ENCODE data around the gene DEPDC1. TPM values are rescaled to one million over a fixed set of nuclear protein-coding genes. Genes with fewer than 3 reads are reported as not detected.

DEPDC1 gene
- total RNA-seq, 1 experiment from 2014 or later = 75.1 TPM

GRCh38 chr1:68459091-68459490, 37.8 kb downstream of the DEPDC1 start:
- Histone ChIP-seq H3K4me3 (no peak overlapping the region), H3K27ac (no peak overlapping the region), H3K4me1 (replicated peaks) (no peaks in the 10 kb centered on the region), H3K27me3 (replicated peaks) (no peaks in the 10 kb centered on the region), H3K36me3 (no peaks in the 10 kb centered on the region), H3K9me3 (replicated peaks) (no peaks in the 10 kb centered on the region)
- DNase-seq (ENCODE audit: low read depth in 1 of 2, low spot score in 2 of 2) = no peak

- Histone ChIP-seq H3K4me1 (replicated peaks) (no peaks in the 10 kb centered on the region), H3K27me3 (replicated peaks) (no peaks in the 10 kb centered on the region), H3K36me3 (no peaks in the 10 kb centered on the region), H3K4me3 (no peak overlapping the region), H3K27ac (no peak overlapping the region), H3K9me3 (replicated peaks) (no peaks in the 10 kb centered on the region)
- no peak for DNase-seq (ENCODE audit: low read depth in 1 of 2, low spot score in 2 of 2)
Observed at GRCh38 chr1:68456202-68456601, 40.7 kb downstream of the DEPDC1 start.

GRCh38 chr1:68454534-68454933, 42.3 kb downstream of the DEPDC1 start:
- Histone ChIP-seq H3K4me3 (no peak overlapping the region), H3K36me3 (no peaks in the 10 kb centered on the region), H3K9me3 (replicated peaks) (no peaks in the 10 kb centered on the region), H3K27ac (no peak overlapping the region), H3K4me1 (replicated peaks) (no peaks in the 10 kb centered on the region), H3K27me3 (replicated peaks) (no peaks in the 10 kb centered on the region)
- DNase-seq (ENCODE audit: low read depth in 1 of 2, low spot score in 2 of 2) = no peak

GRCh38 chr1:68453060-68453670, 43.7 kb downstream of the DEPDC1 start:
- Histone ChIP-seq H3K4me1 (replicated peaks) (no peaks in the 10 kb centered on the region), H3K9me3 (replicated peaks) (no peaks in the 10 kb centered on the region), H3K4me3 (no peak overlapping the region), H3K36me3 (no peaks in the 10 kb centered on the region), H3K27me3 (replicated peaks) (no peaks in the 10 kb centered on the region), H3K27ac (no peak overlapping the region)
- no peak for DNase-seq (ENCODE audit: low read depth in 1 of 2, low spot score in 2 of 2)

- H3K4me1 ChIP-seq (replicated peaks) = no peaks in the 10 kb centered on the region
- no peaks in the 10 kb centered on the region for H3K27me3 ChIP-seq (replicated peaks)
- no peak within 1 kb of the TSS for H3K4me3 ChIP-seq
- no peaks in the 10 kb centered on the region for H3K9me3 ChIP-seq (replicated peaks)
- DNase-seq (ENCODE audit: low read depth in 1 of 2, low spot score in 2 of 2) = no peak
- no peaks in the 10 kb centered on the region for H3K36me3 ChIP-seq
- no peak within 1 kb of the TSS for H3K27ac ChIP-seq
Observed at GRCh38 chr1:68449901-68450300, 47.0 kb downstream of the DEPDC1 start, which contains the start of gene RPE65. Gene RPE65 (minus strand): TSS chr1:68449954. CDS start chr1:68449905, 49 bp downstream.

- no peaks in the 10 kb centered on the region for H3K4me1 ChIP-seq (replicated peaks)
Observed at GRCh38 chr1:68448365-68448764, 48.5 kb downstream of the DEPDC1 start.

GRCh38 chr1:68445709-68446108, 51.2 kb downstream of the DEPDC1 start:
- no peak overlapping the region for H3K27ac ChIP-seq
- no peak overlapping the region for H3K4me3 ChIP-seq
- no peak for DNase-seq (ENCODE audit: low read depth in 1 of 2, low spot score in 2 of 2)
- H3K4me1 ChIP-seq (replicated peaks) = no peaks in the 10 kb centered on the region
- H3K27me3 ChIP-seq (replicated peaks) = no peaks in the 10 kb centered on the region
- H3K36me3 ChIP-seq = no peaks in the 10 kb centered on the region
- no peaks in the 10 kb centered on the region for H3K9me3 ChIP-seq (replicated peaks)

More at GRCh38 chr1:68448365-68448764, 48.5 kb downstream of the DEPDC1 start:
- Histone ChIP-seq H3K9me3 (replicated peaks) (no peaks in the 10 kb centered on the region), H3K4me3 (no peak overlapping the region), H3K36me3 (no peaks in the 10 kb centered on the region), H3K27me3 (replicated peaks) (no peaks in the 10 kb centered on the region), H3K27ac (no peak overlapping the region)
- no peak for DNase-seq (ENCODE audit: low read depth in 1 of 2, low spot score in 2 of 2)

GRCh38 chr1:68442822-68443556, 53.9 kb downstream of the DEPDC1 start:
- H3K4me3 ChIP-seq = no peak overlapping the region
- peak; percentile 33 to 52 for DNase-seq (ENCODE audit: low read depth in 1 of 2, low spot score in 2 of 2)

GRCh38 chr1:68442006-68442405, 54.9 kb downstream of the DEPDC1 start:
- no peak for DNase-seq (ENCODE audit: low read depth in 1 of 2, low spot score in 2 of 2)
- no peak overlapping the region for H3K27ac ChIP-seq
- no peaks in the 10 kb centered on the region for H3K4me1 ChIP-seq (replicated peaks)
- no peaks in the 10 kb centered on the region for H3K36me3 ChIP-seq
- H3K9me3 ChIP-seq (replicated peaks) = no peaks in the 10 kb centered on the region
- no peaks in the 10 kb centered on the region for H3K27me3 ChIP-seq (replicated peaks)
- no peak overlapping the region for H3K4me3 ChIP-seq

More at GRCh38 chr1:68442822-68443556, 53.9 kb downstream of the DEPDC1 start:
- no peaks in the 10 kb centered on the region for H3K9me3 ChIP-seq (replicated peaks)
- no peak overlapping the region for H3K27ac ChIP-seq
- H3K36me3 ChIP-seq = no peaks in the 10 kb centered on the region
- H3K4me1 ChIP-seq (replicated peaks) = no peaks in the 10 kb centered on the region
- no peaks in the 10 kb centered on the region for H3K27me3 ChIP-seq (replicated peaks)

- H3K4me3 ChIP-seq = no peak overlapping the region
- no peaks in the 10 kb centered on the region for H3K36me3 ChIP-seq
- H3K27me3 ChIP-seq (replicated peaks) = 0 out of 2 replicates have a peak, but pooled peaks cover 3% of the 10 kb centered on the region
- H3K27ac ChIP-seq = no peak overlapping the region
- DNase-seq (ENCODE audit: low read depth in 1 of 2, low spot score in 2 of 2) = no peak
- no peaks in the 10 kb centered on the region for H3K9me3 ChIP-seq (replicated peaks)
- no peaks in the 10 kb centered on the region for H3K4me1 ChIP-seq (replicated peaks)
Observed at GRCh38 chr1:68438310-68438709, 58.6 kb downstream of the DEPDC1 start.

GRCh38 chr1:68433395-68433794, 63.5 kb downstream of the DEPDC1 start:
- DNase-seq (ENCODE audit: low read depth in 1 of 2, low spot score in 2 of 2) = no peak
- Histone ChIP-seq H3K36me3 (no peaks in the 10 kb centered on the region), H3K27me3 (replicated peaks) (0 out of 2 replicates have a peak, but pooled peaks cover 3% of the 10 kb centered on the region), H3K27ac (no peak overlapping the region), H3K9me3 (replicated peaks) (no peaks in the 10 kb centered on the region), H3K4me1 (replicated peaks) (no peaks in the 10 kb centered on the region), H3K4me3 (no peak overlapping the region)

- no peak for DNase-seq (ENCODE audit: low read depth in 1 of 2, low spot score in 2 of 2)
- no peaks in the 10 kb centered on the region for H3K4me1 ChIP-seq (replicated peaks)
Observed at GRCh38 chr1:68431076-68431475, 65.8 kb downstream of the DEPDC1 start.

GRCh38 chr1:68429233-68429808, 67.6 kb downstream of the DEPDC1 start:
- Histone ChIP-seq H3K9me3 (replicated peaks) (no peaks in the 10 kb centered on the region), H3K4me1 (replicated peaks) (no peaks in the 10 kb centered on the region), H3K27me3 (replicated peaks) (no peaks in the 10 kb centered on the region), H3K27ac (no peak overlapping the region), H3K36me3 (no peaks in the 10 kb centered on the region), H3K4me3 (no peak overlapping the region)
- no peak for DNase-seq (ENCODE audit: low read depth in 1 of 2, low spot score in 2 of 2)

More at GRCh38 chr1:68431076-68431475, 65.8 kb downstream of the DEPDC1 start:
- Histone ChIP-seq H3K4me3 (no peak overlapping the region), H3K27ac (no peak overlapping the region), H3K27me3 (replicated peaks) (0 out of 2 replicates have a peak, but pooled peaks cover 3% of the 10 kb centered on the region), H3K9me3 (replicated peaks) (no peaks in the 10 kb centered on the region), H3K36me3 (no peaks in the 10 kb centered on the region)

- no peak overlapping the region for H3K4me3 ChIP-seq
- H3K36me3 ChIP-seq = no peaks in the 10 kb centered on the region
- no peak overlapping the region for H3K27ac ChIP-seq
- no peak for DNase-seq (ENCODE audit: low read depth in 1 of 2, low spot score in 2 of 2)
- 0 out of 2 replicates have a peak, but pooled peaks cover 5% of the 10 kb centered on the region for H3K27me3 ChIP-seq (replicated peaks)
- no peaks in the 10 kb centered on the region for H3K4me1 ChIP-seq (replicated peaks)
- no peaks in the 10 kb centered on the region; the same call in 1 of the 2 replicates for H3K9me3 ChIP-seq (replicated peaks)
Observed at GRCh38 chr1:68426594-68426993, 70.3 kb downstream of the DEPDC1 start.
